HepG2 (cell line): ENCODE measurements around the gene PAK2. TPM values are rescaled to one million over a fixed set of nuclear protein-coding genes. Genes with fewer than 3 reads are reported as not detected.

ENCODE experiments used
- KIAA2018 ChIP-seq: sonication (generic); formaldehyde crosslinking; IDR thresholded peaks from 2 replicates; pipeline ENCODE4 v1.5.0; 2020; ENCODE audit warnings: mild to moderate bottlenecking, missing genetic modification reagents, borderline replicate concordance
- PLRG1 ChIP-seq: fragments of 450-650 bp; conservative IDR thresholded peaks from 2 replicates; pipeline ENCODE4 v1.6.1; 2016
- REST ChIP-seq, 2 experiments: IDR thresholded peaks; 2 replicates each; pipeline ENCODE4 v1.6.1; 2011 to 2012; ENCODE audit warnings: low read length in 2 of 2, borderline replicate concordance in 1 of 2, low read depth in 1 of 2, mild to moderate bottlenecking in 1 of 2, moderate library complexity in 1 of 2
- ZBTB40 ChIP-seq, 2 experiments: fragments of 450-650 bp in 1 of 2; sonication (generic) in 1 of 2; formaldehyde crosslinking in 1 of 2; IDR thresholded peaks; 2 replicates each; pipeline versions ENCODE4 v1.6.1 to v1.8.0; 2016 to 2022; ENCODE audit warnings: antibody characterized with exemption in 1 of 2, mild to moderate bottlenecking in 1 of 2, missing genetic modification reagents in 1 of 2
- ZSCAN21 ChIP-seq: sonication (generic); formaldehyde crosslinking; IDR thresholded peaks from 2 replicates; pipeline ENCODE4 v1.8.0; 2022; ENCODE audit warnings: mild to moderate bottlenecking, missing genetic modification reagents, moderate library complexity, borderline replicate concordance
- polyA plus RNA-seq, 8 experiments: library from polyadenylated mRNA; depleted of rRNA in 3 of 8; stranded (reverse) in 7 of 8; unstranded in 1 of 8; fragments of >200 nt; fragmentation: Illumina TruSeq in 4 of 8; extraction: Trizol in 4 of 8; gene quantifications; 2 replicates each; pipeline versions ENCODE4 v1.2.1 to v1.2.3, GENCODE V29; 2011 to 2016; ENCODE audit warnings: low read depth in 4 of 8, missing spikeins in 1 of 8, mixed read lengths in 1 of 8; ENCODE audit not compliant: insufficient read depth in 1 of 8
- total RNA-seq, 5 experiments: library from RNA; depleted of rRNA; stranded (reverse); fragments of >200 nt; fragmentation: Illumina TruSeq; extraction: Trizol; gene quantifications; 2 replicates each; pipeline ENCODE4 v1.2.3, GENCODE V29; 2016; ENCODE audit warnings: low read depth in 1 of 5

PAK2 gene
- total and polyA plus RNA-seq, 2 of the 13 experiments (the other 11 are each of a cell fraction or from before 2014, with no cell fraction given), result 23.0 to 24.7 TPM

- TF ChIP-seq KIAA2018 (CRISPR knock-in tag), result no peak
- TF ChIP-seq ZSCAN21 (CRISPR knock-in tag), result peak; percentile 63; the same call in 1 of the 2 replicates
- TF ChIP-seq PLRG1, result no peak
- no peak for TF ChIP-seq REST (IDR thresholded peaks at IDR 0.05; ENCODE audit: borderline replicate concordance in 1 of 2, low read depth in 1 of 2, low read length in 2 of 2)
- TF ChIP-seq ZBTB40 (IDR thresholded peaks at IDR 0.05), result no peak
- no peak; the same call in 1 of the 2 replicates for TF ChIP-seq ZBTB40 (CRISPR knock-in tag; IDR thresholded peaks at IDR 0.05)
Measured at GRCh38 chr3:196711838-196712513, 27.7 kb upstream of the PAK2 start, which contains the start of the genes CEP19 and PIGX (continued).
